CD14-positive monocyte (primary cell): ENCODE measurements around the gene CRYBA4. TPM values are rescaled to one million over a fixed set of nuclear protein-coding genes. Genes with fewer than 3 reads are reported as not detected.
A peak's percentile ranks its signal among the peaks of the same experiment; 100 is the strongest.

Experiments
- DNase-seq, 3 donors: peaks; one replicate each; pipeline ENCODE4 v3.0.0-alpha.2; 2011 to 2022
- H2AFZ ChIP-seq: 2 replicates; pipeline ENCODE4 v1.6.0; 2012; ENCODE audit warnings: mild to moderate bottlenecking, low read depth, low read length, inconsistent platforms; ENCODE audit not compliant: insufficient read depth, poor library complexity, severe bottlenecking
- H3K27ac ChIP-seq, 2 donors: 1 replicate in 1 of 2; 2 replicates in 1 of 2; pipeline ENCODE4 v1.5.1; 2012 to 2013; ENCODE audit warnings: low read length in 2 of 2, control low read depth in 1 of 2, inconsistent platforms in 1 of 2, low read depth in 1 of 2, mild to moderate bottlenecking in 1 of 2
- H3K27me3 ChIP-seq, 2 donors: one replicate each; pipeline versions ENCODE4 v1.6.0 to v1.6.1; 2011 to 2013; ENCODE audit warnings: low read length in 2 of 2; ENCODE audit not compliant: control insufficient read depth in 2 of 2, insufficient read depth in 2 of 2
- H3K36me3 ChIP-seq, 2 donors: replicated peaks in 1 of 2; 1 replicate in 1 of 2; 2 replicates in 1 of 2; pipeline versions ENCODE4 v1.5.1 to v1.6.1; 2012 to 2013; ENCODE audit warnings: low read length in 2 of 2, control low read depth in 1 of 2, inconsistent platforms in 1 of 2, mild to moderate bottlenecking in 1 of 2; ENCODE audit not compliant: insufficient read depth in 2 of 2, control insufficient read depth in 1 of 2
- H3K4me1 ChIP-seq, 2 donors: 1 replicate in 1 of 2; 2 replicates in 1 of 2; pipeline versions ENCODE4 v1.5.1 to v1.6.1; 2012 to 2013; ENCODE audit warnings: low read length in 2 of 2, control low read depth in 1 of 2, inconsistent platforms in 1 of 2, mild to moderate bottlenecking in 1 of 2, moderate library complexity in 1 of 2; ENCODE audit not compliant: insufficient read depth in 2 of 2, control insufficient read depth in 1 of 2
- H3K4me2 ChIP-seq: replicated peaks from 2 replicates; pipeline ENCODE3; 2012; ENCODE audit warnings: low read length, moderate library complexity, mild to moderate bottlenecking; ENCODE audit not compliant: poor library complexity, severe bottlenecking; ENCODE audit errors: extremely low read depth
- H3K4me3 ChIP-seq, 3 experiments: fragments of 200-600 bp in 1 of 3; sonication (generic) in 1 of 3; replicated peaks in 1 of 3; 1 replicate in 2 of 3; 2 replicates in 1 of 3; pipeline ENCODE4 v1.5.1; 2011 to 2013; ENCODE audit warnings: low read length in 3 of 3, mild to moderate bottlenecking in 3 of 3, control low read depth in 2 of 3, low read depth in 2 of 3, inconsistent platforms in 1 of 3, moderate library complexity in 1 of 3
- H3K79me2 ChIP-seq: 2 replicates; pipeline ENCODE4 v1.6.0; 2012; ENCODE audit warnings: mild to moderate bottlenecking, control low read depth, inconsistent platforms, low read length, moderate library complexity; ENCODE audit not compliant: insufficient read depth
- H3K9ac ChIP-seq: 2 replicates; pipeline ENCODE4 v1.6.0; 2017; ENCODE audit warnings: low read length, mild to moderate bottlenecking; ENCODE audit not compliant: insufficient read depth, poor library complexity, severe bottlenecking
- H3K9me3 ChIP-seq, 2 donors: replicated peaks in 1 of 2; 1 replicate in 1 of 2; 2 replicates in 1 of 2; pipeline versions ENCODE4 v1.5.1 to v1.6.1; 2012 to 2013; ENCODE audit warnings: low read length in 2 of 2, control low read depth in 1 of 2; ENCODE audit not compliant: control insufficient read depth in 1 of 2, insufficient read depth in 1 of 2
- H4K20me1 ChIP-seq: 2 replicates; pipeline ENCODE4 v1.6.0; 2012; ENCODE audit warnings: mild to moderate bottlenecking, low read length, control low read depth, moderate library complexity; ENCODE audit not compliant: insufficient read depth
- H3K27ac Mint-ChIP-seq, 7 donors: one replicate each; pipeline ENCODE4 v1.8.0; 2020; ENCODE audit warnings: mild to moderate bottlenecking in 7 of 7, mixed read lengths in 7 of 7, moderate library complexity in 6 of 7, inconsistent platforms in 2 of 7
- H3K27me3 Mint-ChIP-seq, 3 donors: one replicate each; pipeline ENCODE4 v1.8.0; 2021 to 2022; ENCODE audit warnings: low read depth in 3 of 3, mild to moderate bottlenecking in 3 of 3, mixed read lengths in 3 of 3, moderate library complexity in 3 of 3, inconsistent platforms in 1 of 3
- H3K36me3 Mint-ChIP-seq, 2 donors: one replicate each; pipeline ENCODE4 v1.8.0; 2020; ENCODE audit warnings: mixed read lengths in 2 of 2, inconsistent platforms in 1 of 2, mild to moderate bottlenecking in 1 of 2
- H3K4me1 Mint-ChIP-seq: one replicate; pipeline ENCODE4 v1.8.0; 2020; ENCODE audit warnings: mild to moderate bottlenecking, mixed read lengths
- H3K4me3 Mint-ChIP-seq, 2 donors: one replicate each; pipeline ENCODE4 v1.8.0; 2020; ENCODE audit warnings: mild to moderate bottlenecking in 2 of 2, mixed read lengths in 2 of 2, moderate library complexity in 1 of 2
- H3K9me3 Mint-ChIP-seq, 7 donors: one replicate each; pipeline ENCODE4 v1.8.0; 2020 to 2022; ENCODE audit warnings: mixed read lengths in 7 of 7, mild to moderate bottlenecking in 6 of 7, moderate library complexity in 6 of 7, inconsistent platforms in 2 of 7
- CTCF ChIP-seq: fragments of 200-600 bp; IDR thresholded peaks from one replicate; pipeline ENCODE4 v1.8.0; 2022; ENCODE audit warnings: antibody characterized with exemption, mild to moderate bottlenecking
- WGBS: methylation state at CpG from one replicate; pipeline ENCODE4 v1.1.5; 2013; ENCODE audit warnings: missing lambda C conversion rate; ENCODE audit not compliant: insufficient coverage; 5-methylcytosine and 5-hydroxymethylcytosine counted together
- intact Hi-C, 2 donors: fragments of 100-400 bp; cut with micrococcal nuclease; formaldehyde crosslinking; loops; one replicate each; pipeline versions ENCODE4 v1.15.0 to v1.15.1; 2023
- polyA plus RNA-seq, 3 donors: library from polyadenylated mRNA; depleted of rRNA in 1 of 3; unstranded in 2 of 3; stranded (reverse) in 1 of 3; fragments of 300-500 nt in 2 of 3; fragments of >200 nt in 1 of 3; fragmentation: Illumina TruSeq in 2 of 3; gene quantifications; 1 replicate in 2 of 3; 2 replicates in 1 of 3; pipeline ENCODE4 v1.2.3, GENCODE V29; 2012 to 2021

The CRYBA4 gene
- polyA plus RNA-seq, 3 donors, result not detected

GRCh38 chr22:26658161-26658560 lies 36.4 kb downstream of the CRYBA4 start:
- peak overlapping the region; percentile 80 for H3K4me2 ChIP-seq
- no peak for DNase-seq
- Mint-ChIP-seq H3K27ac (peak overlapping the region in 1 of 7 donors; percentile 68), H3K36me3 (peaks cover 0 to 2% of the 10 kb centered on the region in 2 donors), H3K9me3 (peaks cover 0 to 7% (median 0%) of the 10 kb centered on the region in 7 donors), H3K4me1 (peaks cover 37% of the 10 kb centered on the region), H3K4me3 (peak overlapping the region; percentile 83 to 93), H3K27me3 (peaks cover 35 to 43% (median 43%) of the 10 kb centered on the region in 3 donors)
- H4K20me1 ChIP-seq, result no peaks in the 10 kb centered on the region
- peak overlapping the region in 2 of 3 experiments; percentile 10 to 68 for H3K4me3 ChIP-seq
- no peak overlapping the region for H3K9ac ChIP-seq
- intact Hi-C loops, result loop anchor here in 1 of 2 donors (10.0 kb wide), 1 partner anchor 263 kb away; no protein-coding TSS in a partner anchor
- peaks cover 0 to 3% of the 10 kb centered on the region in 2 donors for H3K9me3 ChIP-seq
- TF ChIP-seq CTCF, result no peak
- H3K79me2 ChIP-seq, result no peaks in the 10 kb centered on the region
- H3K27me3 ChIP-seq, result peaks cover 18 to 28% of the 10 kb centered on the region in 2 donors
- no peaks in the 10 kb centered on the region for H3K36me3 ChIP-seq
- WGBS, result 20% methylated on average over 1 of the region's 11 CpGs
- H2AFZ ChIP-seq, result no peak overlapping the region
- no peak overlapping the region for H3K27ac ChIP-seq
- H3K4me1 ChIP-seq, result peaks cover 27 to 35% of the 10 kb centered on the region in 2 donors

- H3K36me3 Mint-ChIP-seq, result peaks cover 0 to 2% of the 10 kb centered on the region in 2 donors
- peak overlapping the region; percentile 12 for H3K9ac ChIP-seq
- peak overlapping the region; percentile 80 for H3K4me2 ChIP-seq
- H3K27me3 ChIP-seq, result peaks cover 18 to 28% of the 10 kb centered on the region in 2 donors
- peak overlapping the region; percentile 78 for H2AFZ ChIP-seq
- peak overlapping the region in 4 of 7 donors; percentile 26 to 72 (median 68) for H3K27ac Mint-ChIP-seq
- peaks cover 0 to 3% of the 10 kb centered on the region in 2 donors for H3K9me3 ChIP-seq
- H4K20me1 ChIP-seq, result no peaks in the 10 kb centered on the region
- peaks cover 37% of the 10 kb centered on the region for H3K4me1 Mint-ChIP-seq
- H3K4me3 Mint-ChIP-seq, result peak overlapping the region; percentile 83 to 93
- peaks cover 35 to 43% (median 40%) of the 10 kb centered on the region in 3 donors for H3K27me3 Mint-ChIP-seq
- no peak for TF ChIP-seq CTCF
- no peak overlapping the region for H3K27ac ChIP-seq
- peak; percentile 64 to 86 (median 73) for DNase-seq
- H3K4me3 ChIP-seq, result peak overlapping the region in 2 of 3 experiments; percentile 10 to 68
- H3K9me3 Mint-ChIP-seq, result peaks cover 0 to 7% (median 0%) of the 10 kb centered on the region in 7 donors
- intact Hi-C loops, result loop anchor here in 1 of 2 donors (10.0 kb wide), 1 partner anchor 264 kb away; no protein-coding TSS in a partner anchor
- WGBS, result 0% methylated on average over 23 of the region's 27 CpGs
- peaks cover 27 to 35% of the 10 kb centered on the region in 2 donors for H3K4me1 ChIP-seq
- no peaks in the 10 kb centered on the region for H3K36me3 ChIP-seq
- H3K79me2 ChIP-seq, result no peaks in the 10 kb centered on the region
These were observed 37.1 kb downstream of the CRYBA4 start for GRCh38 chr22:26658671-26659478.
